ENCODE results near the gene ADAP1.
"Not testable (repeated sequence)": the region's sequence is repeated elsewhere in the genome, so short reads cannot be mapped to it uniquely, and the experiment has no call there.

ADAP1 gene

DNA sequence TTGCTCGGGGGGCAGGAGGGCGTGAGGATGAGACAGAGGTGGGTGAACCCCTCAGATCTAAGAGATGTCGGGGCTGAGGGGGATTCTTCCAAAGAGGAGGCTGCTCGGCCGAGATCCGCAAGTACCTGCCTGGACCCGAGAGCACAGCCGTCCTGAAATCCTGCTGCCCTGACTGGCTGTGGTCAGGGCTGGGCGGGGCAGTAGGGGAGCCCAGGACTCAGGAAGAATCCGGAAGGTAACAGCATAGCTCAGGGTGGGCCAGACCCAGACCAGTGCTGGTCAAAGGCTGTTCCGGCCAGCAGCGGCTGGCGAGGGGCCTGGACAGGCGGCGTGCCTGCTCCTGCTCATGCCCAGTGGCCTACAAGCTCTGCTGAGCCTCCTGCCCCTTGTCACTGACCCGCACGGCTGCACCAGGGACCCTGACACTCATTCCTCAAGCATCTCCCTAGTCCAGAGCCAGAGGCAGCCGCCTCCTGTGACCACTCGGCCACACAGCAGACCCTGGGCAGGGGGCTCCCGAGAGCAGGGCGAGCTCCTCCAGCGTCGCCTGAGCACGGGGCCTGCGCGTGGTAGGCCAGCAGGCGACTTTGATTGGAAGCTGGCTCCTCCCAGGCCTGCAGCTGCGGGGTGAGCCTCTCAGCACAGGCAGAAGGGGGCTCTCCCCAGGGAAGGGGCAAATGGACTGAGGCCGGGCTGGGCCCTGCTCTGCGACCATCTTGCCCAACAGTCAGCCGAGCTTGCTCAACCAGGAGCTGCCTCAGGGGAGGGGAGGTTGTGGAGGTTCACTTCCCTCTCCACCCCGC is 3.1 kb upstream of the ADAP1 start:
- DNase-seq = no peak

DNA sequence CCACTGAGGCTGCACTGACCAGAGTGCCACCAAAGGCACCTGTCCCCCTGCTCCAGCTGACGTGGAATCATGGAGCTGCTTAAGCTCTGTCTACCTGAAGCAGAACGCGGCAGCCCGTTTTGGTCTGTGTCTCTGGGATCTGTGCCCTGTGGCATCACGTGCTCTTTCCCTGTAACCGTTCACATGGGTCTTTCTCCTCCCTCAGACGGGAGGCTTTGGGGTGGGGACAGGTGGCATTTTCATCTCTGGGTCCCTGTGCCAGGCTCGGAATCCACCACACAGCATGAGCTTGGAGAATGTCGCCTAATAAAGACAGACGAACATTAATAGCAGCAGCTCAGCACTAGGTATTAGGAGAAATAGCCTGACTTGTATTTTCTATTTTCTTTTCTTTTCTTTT is 1.6 kb upstream of the ADAP1 start:
- DNase-seq = no peak

DNA sequence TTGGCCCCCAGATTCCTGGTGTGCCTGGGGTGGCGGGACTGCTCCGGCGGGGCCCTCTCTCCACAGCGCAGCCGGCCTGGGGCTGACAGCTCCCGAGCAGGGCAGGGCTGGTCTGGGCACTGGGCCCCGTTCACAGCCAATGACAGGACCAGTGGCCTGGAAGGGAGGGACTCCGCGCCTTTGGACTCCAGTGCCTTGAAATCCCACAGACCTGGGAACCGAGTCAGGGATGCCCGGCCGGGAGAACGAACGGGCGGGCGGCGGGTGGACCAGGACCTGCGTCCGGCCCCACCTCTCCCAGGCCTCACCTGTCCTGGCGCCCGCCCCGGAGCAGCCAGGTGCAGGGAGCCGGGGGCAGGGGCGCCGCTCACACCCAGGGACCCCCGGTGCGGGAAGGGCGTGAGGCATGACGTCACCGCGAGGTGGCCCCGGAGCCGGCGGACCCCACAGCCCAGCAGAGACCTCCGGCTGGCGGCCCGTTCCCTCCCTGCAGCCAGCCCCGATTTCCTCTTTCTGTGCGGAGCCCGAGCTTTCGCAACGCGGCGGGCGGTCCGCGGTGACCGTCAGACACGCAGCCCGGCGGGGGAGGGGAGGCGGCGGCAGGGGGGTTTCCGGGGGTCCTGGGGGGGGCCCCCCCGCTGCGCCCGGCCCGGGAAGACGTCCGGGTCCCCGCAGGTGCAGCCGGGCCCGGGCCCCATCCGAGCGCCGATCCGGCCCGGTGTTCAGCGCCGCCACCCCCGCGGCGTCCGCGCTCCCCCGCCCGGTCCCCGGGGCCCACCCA is 743 bp downstream of the ADAP1 start:
- no peak for DNase-seq

DNA sequence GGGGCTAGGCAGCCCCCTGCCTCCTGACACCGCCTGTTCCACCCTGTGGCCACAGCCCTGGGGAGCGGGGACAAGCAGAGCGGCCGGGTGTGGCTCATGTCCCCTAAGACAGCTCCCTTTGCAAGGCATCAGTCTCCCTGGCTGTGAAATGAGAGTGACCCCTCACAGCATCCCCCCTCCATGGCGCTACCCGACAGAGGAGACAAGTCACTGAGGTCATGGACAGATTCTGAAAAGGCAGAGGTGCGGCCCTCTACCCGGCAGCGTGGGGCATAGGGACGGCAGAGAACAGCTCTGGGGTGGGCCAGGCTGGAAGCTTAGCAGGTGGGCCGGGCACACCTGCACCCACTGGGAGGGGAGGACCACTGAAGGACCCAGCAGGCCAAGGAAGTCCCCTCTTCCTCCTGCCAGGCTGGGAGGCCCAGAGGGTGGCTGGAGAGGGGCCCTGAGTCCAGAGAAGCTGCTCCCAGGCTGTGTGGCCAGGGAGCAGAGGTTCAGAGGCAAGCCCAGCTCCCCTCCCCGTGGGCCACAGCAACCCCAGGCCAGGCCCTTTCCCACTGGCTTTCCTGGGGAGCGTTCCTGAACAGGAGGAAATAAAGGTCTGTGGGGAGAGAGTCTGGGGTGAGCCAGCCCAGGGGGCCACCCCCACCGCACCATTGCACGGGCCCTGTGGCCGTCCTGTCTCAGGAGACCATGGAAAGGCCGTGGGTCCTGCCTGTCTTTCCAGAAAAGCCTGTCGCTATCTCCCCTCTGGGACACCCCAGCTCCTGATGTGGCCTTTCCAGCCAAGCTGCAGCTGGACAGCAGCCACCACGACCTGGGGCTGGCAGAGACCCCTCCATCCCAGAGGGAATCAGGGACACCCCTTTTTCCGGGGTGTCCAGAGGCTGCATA is 1.7 kb downstream of the ADAP1 start:
- no peak for DNase-seq

DNA sequence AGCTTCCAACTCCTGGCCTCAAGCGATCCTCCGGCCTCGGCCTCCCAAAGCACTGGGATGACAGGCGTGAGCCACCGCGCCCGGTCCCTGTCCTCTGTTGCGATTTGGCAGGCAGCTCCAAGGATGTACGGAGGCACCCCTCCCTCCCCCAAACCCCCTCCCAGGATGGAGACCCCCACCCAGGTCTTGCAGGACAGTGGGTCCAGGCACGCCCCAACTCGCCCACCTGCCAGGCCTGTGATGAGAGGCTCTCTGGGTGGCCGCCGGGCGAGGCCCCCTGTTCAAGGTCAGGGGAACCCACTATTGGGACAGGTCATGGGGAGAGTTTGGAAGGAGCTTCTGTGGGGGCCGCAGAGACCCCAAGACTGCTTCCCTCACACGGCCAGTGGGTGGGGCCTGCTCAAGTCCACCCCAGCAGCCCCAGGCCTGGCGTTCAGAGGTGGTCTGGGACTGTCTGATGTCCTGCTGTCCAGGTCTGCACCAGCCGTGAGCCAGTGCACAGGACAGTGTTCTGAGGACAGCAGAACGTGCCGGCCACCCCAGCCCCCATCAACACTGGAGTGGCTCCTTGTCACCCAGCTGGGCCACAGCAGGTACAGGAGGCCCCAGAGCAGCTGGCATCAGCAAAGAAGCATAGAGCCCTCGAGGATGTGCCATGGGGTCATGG is 2.5 kb downstream of the ADAP1 start:
- no peak for DNase-seq

DNA sequence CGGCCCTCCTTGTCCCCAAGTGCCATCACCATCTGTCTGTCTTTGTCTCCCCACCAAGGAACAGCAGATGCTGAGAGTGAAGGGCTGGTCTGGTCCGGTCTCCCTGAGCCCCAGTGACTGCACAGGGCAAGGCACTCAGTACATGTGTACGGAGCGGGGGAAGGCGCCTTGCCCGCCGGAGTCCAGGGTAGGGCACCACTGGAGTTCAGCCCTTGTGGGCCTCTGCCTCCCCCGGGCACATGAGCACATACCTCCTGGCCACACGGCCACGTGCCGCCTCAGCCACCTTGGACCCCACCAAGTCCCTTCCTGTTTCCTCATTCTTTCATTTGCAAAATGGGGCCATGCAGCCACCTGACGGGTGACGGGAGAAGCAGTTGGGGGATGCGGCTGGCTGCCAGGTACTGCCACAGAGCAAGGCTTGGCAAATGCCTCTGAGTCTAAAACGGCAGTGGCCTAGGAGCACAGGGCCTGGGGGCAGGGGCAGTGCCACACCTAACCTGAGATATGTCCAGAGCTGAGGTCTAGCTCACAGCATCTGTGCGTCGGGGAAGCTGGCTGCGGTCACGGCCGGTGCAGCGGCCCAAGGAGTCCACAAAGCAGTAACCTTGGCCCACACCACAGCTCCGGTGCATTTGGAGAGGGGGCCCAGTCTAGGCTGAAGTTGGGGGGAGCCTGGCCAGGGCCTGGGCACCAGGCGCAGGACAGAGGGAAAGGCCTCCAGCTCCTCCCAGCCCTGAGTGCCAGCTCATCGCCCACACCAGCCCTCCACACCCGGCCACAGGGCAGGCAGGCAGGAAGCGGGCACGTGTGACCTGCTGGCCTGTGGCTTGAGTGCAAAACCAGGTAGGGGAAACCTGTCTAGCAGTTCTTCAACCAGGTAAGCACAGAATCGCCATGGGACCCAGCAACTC is 5.2 kb downstream of the ADAP1 start:
- no peak for DNase-seq

DNA sequence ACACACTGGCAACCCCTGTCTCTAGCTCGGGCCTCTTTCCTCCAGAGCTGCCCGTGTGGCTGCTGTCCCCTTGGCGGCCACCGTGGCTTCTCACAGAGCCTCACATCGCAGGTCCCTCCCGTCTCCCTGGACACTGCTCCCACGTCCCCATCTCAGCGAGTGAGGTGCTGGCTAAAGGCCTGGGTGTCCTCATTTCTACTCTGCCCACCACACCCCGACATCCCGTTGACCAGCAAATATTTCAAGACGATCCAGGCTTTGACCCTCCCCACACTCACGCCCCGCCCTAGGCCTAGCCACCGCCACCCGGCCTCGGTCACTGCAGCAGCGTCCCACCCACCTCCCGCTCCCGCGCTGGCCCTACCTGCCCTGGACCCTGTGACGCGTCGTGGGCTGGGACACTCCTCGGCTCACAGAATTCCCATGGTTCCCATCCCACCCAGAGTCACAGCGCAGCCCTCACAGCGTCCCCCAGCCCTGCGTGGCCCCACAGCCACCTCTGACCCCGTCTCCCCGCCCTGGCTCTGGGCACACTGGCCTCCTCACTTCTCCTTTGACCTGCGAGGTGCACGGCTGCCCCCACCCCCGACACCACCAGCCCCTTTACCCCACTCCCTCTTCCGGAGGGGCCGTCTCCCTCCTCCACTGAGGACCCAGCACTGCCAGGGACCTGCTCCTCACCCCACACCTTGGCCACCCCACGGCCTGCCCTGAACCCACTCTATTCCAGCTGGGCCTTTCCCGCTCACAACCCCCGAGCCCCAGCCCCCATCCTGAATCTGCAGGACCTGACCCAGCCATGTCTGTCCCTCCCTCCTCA is 6.9 kb downstream of the ADAP1 start:
- DNase-seq = no peak

DNA sequence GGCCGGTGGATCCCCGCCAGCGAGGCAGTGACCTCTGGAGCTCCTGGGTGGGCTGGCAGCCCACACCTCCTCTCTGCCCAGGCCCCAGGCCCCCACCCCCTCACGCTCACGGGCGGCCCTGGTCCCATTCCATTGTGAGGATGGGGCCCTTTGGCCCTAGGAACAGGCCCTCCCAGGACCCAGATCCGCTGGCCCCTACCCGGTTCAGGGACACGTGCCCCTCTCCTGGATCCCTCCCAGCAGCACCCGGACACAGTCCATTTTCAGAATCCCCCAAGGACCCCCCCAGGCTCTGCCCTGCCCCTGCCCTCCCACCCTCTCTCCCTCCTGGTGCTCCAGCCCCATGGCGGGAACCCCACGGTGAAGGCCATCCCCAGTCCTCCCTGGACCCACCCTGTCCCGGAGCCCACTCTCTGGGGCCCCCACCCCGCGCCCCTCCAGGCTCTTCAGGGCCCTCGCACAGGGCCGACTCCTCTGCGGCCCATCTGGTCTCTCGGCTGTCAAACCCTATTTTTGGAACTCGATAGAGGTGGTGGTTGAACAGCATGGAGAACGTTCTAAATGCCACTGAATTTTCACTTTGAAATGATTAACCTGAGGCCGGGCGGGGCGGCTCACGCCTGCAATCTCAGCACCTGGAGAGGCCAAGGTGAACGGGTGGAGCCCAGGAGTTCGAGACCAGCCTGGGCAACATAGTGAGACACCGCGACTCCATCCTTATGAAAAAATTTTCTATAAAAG is 8.1 kb downstream of the ADAP1 start:
- no peak for DNase-seq

DNA sequence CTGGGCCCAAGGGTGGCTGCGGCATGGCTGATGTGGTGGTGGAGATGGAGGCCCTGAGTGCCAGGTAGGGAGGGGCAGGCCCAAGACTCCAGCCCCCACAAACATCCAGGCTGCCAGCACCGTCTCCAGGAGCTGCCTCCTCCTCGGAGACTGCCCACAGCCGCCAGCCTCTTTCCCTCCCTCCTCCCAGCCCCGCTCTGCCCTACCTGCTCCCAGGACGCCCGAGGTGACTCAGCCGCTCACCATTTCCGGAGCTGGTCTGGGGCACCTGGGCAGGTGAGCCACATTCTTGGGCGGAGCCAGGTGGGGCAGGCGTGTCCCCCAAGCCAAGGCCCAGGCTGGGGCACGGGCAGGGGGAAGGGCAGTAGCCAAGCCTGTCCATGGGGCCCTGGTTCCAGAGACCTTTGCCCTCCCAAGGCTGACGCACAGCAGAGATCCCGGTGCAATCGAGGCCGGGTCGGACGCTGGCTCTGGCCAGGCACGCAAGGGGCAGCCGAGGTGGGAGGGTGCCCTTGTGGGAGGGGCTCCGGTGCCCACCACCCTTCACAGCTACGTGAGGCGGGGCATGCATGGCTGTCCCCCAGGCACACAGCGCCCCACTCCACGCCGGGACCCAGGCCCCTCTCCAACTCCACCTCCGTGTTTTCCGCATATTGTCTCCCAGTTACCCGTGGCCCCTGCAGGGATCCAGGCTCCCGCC is 8.8 kb downstream of the ADAP1 start:
- DNase-seq = no peak

DNA sequence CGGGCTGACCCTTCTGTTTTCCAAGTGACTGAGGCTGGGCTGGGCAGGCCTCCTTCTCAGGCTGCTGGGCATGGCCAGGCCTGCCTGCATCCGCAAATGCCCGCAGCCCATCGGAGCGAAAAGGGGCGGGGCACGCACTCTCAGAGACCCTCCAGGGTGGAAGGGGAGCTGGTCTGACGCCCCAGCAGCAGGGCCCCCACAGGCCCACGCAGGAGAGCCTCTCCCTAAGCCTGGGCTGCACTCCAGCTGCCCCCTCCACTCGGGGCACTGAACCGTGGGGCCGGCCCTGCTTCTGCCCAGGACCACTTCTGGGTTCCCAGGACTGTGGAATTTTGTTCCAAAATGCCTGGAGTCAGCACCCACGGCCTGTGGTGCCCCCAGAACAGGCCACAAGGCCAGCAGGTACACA is 9.3 kb downstream of the ADAP1 start:
- DNase-seq = no peak

DNA sequence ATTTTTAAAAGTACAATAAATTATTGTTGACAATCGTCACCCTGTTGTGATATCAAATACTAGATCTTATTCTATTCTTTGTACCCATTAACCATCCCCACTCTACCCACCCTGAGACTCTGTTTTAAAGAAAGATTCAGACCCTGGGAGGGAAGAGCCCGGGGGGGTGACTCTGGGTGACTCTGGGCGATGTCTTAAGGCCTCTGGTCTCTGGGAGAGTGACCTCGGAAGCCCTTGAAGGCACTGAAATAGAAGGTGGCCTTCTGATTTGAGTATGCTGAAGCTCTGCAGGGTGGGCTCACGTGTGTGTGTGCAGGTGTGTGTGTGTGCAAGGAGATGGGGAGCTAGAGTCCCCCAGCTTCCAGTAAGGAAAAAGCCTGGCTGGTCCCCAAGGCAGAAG is 9.7 kb downstream of the ADAP1 start:
- no peak for DNase-seq

DNA sequence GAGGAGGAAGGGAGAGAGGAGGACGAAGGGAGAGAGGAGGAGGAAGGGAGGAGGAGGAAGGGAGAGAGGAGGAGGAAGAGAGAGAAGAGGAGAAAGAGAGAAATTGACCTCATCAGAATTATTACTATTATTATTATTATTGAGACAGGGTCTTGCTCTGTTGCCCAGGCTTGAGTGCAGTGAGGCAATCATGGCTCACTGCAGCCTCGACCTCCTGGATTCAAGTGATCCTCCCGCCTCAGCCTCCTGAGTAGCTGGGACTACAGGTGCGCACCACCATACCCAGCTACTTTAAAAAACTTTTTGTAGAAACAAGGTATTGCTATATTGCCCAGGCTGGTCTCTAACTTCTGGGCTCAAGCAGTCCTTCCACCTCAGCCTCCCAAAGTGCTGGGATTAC is 10.7 kb downstream of the ADAP1 start:
- not testable (repeated sequence) for DNase-seq

DNA sequence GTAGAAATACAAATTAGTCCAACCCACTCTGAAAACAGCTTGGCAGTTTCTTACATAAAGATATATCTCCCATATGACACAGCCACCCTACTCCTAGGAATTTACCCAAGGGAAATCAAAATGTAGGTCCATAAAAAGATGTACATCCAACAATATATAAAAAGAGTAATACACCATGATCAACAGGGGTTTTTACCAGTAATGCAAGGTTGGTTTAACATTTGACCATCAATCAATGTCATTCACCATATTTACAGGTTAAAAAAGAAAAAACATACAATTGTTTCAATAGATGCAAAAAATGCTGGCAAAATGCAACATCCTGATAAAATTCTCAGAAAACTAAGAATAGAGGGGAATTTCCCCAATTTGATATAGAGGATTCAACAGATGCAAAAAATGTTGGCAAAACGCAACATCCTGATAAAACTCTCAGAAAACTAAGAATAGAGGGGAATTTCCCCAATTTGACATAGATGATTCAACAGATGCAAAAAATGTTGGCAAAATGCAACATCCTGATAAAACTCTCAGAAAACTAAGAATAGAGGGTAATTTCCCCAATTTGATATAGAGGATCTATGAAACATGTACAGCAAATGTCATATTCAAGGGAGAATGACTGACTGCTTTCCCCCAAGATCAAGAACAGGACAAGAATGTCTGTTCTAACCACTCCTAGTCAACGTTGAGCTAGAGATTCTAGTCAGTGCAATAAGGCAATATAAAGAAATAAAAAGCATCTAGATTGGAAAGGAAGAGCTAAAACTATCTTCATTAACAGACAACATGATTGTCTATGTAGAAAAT is 13.7 kb downstream of the ADAP1 start:
- DNase-seq = no peak

DNA sequence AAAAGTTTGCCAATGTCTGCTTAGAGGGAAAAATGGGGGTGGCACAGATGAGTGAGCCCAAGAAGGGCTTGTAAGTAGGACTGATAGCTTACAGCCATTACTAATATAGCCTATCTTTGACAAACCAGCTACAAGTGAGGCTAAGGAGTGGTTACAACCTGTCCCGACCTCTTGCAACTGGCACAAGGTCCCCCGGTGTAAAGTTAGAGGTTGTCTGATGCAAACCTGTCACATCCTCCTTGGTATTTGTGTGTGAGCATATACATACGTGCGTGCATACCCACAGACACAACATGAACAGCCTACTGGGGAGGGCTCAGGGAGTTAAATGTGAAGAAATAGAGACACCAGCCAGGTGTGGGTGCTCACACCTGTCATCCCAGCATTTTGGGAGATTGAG is 14.6 kb downstream of the ADAP1 start:
- DNase-seq = no peak

DNA sequence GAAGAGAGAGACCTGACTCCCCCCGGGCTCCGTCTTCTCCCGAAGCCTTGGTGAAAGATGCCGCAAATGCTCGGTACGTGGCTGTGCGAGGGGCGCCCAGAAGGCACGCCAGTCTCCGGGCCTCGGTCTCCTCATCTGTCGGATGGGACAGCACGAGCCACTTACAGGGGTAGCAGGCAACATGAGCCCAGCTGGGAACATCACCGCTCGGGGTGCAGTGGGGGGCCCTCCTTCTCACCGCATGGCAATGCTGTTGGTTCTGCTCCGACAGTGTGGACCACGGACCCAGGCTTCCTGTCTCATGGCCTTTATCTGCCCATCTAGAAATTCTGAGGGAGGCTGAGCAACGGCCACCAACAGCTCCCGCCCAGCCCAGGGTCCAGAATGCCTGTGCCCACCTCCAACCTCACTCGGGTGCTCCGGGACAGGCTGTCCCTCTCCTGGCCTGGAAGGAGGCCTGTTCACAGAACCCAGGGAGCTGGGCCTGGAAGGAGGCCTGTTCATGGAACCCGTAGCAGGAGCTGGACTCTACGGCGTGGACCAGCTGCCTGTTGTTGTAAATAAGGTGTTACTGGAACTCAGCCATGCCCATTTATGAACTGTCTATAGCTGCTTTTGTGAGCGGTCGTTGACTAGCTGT is 15.8 kb downstream of the ADAP1 start:
- no peak for DNase-seq

DNA sequence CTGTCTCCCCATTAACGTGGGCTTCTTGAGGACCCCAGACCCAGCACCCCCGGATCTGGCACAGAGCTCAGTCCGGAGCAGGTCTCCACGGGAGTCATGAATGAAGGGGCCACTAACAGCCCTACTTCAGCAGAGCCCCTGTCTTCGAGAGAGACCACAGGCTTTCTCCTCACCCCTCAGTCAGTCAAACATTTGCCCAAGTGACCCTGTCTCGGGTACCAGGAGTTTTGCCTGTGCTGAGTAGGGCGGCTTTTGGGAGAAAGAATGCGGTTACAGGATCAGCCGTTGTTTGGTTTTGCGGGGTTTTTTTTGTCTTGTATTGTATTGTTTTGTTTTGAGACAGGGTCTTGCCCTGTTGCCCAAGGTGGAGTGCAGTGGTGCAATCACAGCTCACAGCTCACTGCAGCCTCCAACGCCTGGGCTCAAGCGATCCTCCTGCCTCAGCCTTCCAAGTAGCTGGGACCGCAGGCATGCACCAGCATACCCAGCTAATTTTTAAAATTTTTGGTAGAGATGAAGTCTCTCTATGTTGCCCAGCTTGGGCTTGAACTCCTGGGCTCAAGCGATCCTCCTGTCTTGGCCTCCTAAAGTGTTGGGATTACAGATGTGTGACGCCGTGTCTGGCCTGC is 16.5 kb downstream of the ADAP1 start:
- no peak for DNase-seq

DNA sequence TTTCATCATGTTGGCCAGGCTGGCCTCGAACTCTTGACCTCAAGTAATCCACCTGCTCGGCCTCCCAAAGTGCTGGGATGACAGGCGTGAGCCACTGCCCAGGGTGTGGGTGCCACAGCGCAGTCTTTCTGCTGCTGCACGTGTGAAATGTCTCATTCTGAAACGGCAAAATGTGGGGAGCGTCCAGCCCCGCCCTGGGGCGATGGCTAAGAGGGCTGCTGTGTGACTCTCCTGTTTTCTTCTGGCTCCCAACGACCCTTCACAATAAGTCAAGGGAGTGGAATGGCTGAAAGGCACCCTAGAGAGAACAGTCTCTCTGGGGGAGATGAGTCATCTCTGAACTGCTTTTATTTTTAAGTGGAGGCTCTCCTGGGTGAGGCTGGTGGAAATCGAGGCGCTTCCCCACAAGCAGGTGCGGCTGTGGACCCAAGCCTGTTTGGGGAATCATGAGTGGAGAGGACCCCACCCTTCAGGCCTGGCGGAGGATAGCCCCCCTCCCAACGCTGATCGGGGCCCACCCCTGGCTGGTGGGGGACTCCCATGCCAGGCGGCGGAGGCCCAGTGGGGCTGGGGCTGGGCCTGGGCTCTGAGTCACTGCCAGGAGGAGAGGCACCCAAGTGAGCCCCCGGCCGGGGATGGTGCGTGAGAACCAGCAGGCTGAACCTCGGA is 18.0 kb downstream of the ADAP1 start:
- DNase-seq = no peak

Measured in NCI-H187 treated with DMSO at 0.1 percent for 48 hours (cell line).